Measurements from ENCODE around the gene PAFAH1B2.
A peak's percentile ranks its signal among the peaks of the same experiment; 100 is the strongest.
"Not testable (repeated sequence)": the region's sequence is repeated elsewhere in the genome, so short reads cannot be mapped to it uniquely, and the experiment has no call there.

The PAFAH1B2 gene

GRCh38 chr11:117143871-117144476 lies at the start of gene PAFAH1B2:
Gene PAFAH1B2, plus strand, starts transcription at chr11:117144287. Its CDS starts 8,161 bp downstream, at chr11:117152448.
- peak; percentile 61 for TF ChIP-seq POLR2A (IDR thresholded peaks at IDR 0.05; ENCODE audit: low read depth, low read length)
- FAIRE-seq, result no peak
- DNase-seq (ENCODE audit: insufficient read length, low spot score), result peak; percentile 87

GRCh38 chr11:117094776-117095175 lies 49.3 kb upstream of the PAFAH1B2 start:
- TF ChIP-seq POLR2A (IDR thresholded peaks at IDR 0.05; ENCODE audit: low read depth, low read length), result no peak
- FAIRE-seq, result no peak

GRCh38 chr11:117095284-117096161 lies 48.6 kb upstream of the PAFAH1B2 start:
- DNase-seq (ENCODE audit: insufficient read length, low spot score) (no peak), FAIRE-seq (no peak)
- no peak for TF ChIP-seq POLR2A (IDR thresholded peaks at IDR 0.05; ENCODE audit: low read depth, low read length)

More at GRCh38 chr11:117094776-117095175, 49.3 kb upstream of the PAFAH1B2 start:
- DNase-seq (ENCODE audit: insufficient read length, low spot score), result no peak

DNA sequence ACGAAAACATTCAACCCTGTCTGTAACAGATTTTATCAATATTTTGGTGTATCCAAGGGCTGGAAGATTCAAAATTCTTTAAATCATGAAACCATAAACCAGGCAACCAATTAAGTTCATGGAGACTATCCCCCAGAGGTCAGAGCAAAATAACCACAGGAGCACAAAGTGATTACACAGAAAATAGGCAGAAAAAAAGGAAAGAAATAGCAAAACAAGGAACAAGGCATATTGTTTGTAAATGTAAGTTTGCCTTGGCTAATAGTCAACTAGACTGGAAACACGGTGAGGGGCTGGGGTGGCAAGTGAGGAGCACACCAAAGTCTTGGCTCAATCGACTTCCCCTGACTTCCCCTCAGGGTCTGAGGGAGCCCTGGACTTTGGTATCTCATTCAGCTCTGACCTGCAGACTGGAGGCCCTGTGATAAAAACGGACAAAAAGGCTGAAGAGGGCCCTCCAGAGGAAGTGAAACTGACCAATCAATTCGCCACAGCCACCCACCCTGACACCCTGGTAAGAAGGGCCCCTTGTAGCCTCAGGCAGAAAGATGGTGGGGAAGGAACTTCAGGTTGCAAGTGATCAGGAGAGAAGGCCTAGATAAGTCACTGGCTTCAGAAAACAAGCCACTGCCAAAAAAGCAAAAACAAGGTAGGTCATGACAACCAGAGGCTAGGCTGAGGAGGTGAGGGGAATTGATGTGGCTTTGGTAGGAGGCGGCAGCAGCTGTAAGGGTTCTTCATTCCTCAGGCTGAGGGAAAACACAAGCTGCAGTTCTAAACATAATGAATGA lies 47.7 kb upstream of the PAFAH1B2 start:
- no peak for TF ChIP-seq POLR2A (IDR thresholded peaks at IDR 0.05; ENCODE audit: low read depth, low read length)
- FAIRE-seq (no peak), DNase-seq (ENCODE audit: insufficient read length, low spot score) (no peak)

GRCh38 chr11:117097014-117097388 lies 47.1 kb upstream of the PAFAH1B2 start:
- DNase-seq (ENCODE audit: insufficient read length, low spot score), result no peak
- no peak for FAIRE-seq
- TF ChIP-seq POLR2A (IDR thresholded peaks at IDR 0.05; ENCODE audit: low read depth, low read length), result no peak

DNA sequence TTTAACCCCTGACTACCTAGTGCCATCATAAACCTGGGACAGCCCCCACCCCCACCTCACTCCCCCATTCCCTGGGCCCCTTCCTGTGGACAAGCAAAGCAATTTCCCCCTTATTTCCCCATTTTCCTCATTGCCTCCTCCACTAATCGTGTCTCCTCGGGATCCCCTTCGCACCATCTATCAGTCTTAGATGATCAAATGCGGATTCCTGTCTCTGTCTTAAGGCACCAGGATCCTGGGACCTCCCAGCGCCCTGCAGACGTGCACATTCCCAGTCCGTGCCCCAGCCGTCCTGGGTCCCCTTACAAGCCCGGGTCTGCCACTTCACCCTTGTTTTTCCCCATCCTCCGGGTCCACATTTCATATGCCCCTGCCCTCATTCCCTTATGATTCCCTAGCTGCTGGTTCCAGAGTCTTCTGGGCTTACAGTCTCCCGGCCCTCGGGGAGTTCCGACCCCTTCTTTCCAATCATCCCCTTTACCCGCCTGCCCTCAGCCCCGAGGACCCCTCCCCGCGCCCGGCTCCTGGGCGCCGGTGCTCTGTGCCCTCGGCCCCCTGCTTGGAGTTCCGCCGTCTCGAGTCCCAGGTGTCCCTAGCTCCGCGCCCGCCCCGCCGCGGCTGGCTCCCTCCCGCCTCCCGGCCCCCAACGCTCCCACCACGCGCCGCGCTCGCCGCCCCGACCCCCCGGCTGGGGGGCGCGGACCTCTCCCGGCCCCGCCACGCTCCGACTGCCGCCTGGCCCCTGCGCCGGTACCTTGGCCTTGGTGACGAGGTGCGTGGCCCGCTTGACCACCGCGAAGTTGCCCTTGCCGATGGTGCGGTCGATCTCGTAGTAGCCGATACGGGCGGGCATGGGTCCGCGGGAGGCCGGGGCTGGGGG lies 46.5 kb upstream of the PAFAH1B2 start:
- no peak for TF ChIP-seq POLR2A (IDR thresholded peaks at IDR 0.05; ENCODE audit: low read depth, low read length)
- DNase-seq (ENCODE audit: insufficient read length, low spot score) (no peak), FAIRE-seq (no peak)

DNA sequence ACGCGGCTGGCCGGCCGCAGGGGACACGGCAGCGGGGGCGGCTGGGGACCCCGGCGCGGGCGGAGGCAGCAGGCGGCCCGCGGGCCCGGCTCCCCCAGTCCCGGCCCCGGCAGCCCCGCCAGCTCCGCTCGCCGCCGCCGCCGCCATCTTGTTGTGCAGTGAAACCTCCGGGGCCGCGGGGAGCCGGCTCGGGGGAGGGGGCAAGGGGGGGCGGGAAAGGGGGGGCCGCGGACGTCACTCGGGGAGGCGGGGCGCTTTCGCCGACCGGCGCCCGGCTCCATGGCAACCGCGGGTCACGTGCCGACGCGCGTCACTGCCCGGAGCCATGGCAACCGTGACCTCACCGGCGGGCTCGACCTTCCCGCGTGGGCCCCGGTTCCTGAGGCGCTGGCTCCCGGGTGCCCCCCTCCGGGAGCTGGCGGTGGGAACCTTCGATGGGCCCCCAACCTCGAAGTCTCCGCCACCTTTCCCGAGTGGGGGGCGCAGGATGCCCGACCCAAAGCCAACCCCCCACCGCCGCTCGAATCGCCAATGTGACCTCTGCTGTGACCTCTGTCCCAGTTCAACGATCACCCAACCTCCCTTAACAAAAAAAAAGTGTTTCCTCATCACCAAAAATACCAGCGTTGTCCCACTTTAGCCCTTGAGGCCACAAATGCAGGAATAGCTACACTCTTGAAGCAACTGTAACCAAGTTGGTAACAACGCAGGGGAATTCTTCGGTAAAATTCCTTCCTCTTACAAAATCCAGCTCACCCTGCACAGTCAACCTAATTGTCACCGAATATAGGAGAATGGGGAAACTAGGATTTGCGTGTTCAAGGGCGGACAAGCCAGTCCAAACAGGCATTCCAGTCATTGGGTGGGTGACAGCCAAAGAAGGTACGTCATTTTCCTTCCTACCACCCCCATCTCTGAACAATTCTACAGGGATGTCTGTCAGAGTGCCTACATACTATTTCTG lies 45.5 kb upstream of the PAFAH1B2 start, which contains the start of gene SIK3:
Gene SIK3, minus strand, starts transcription at position 160 of the 964 bp plus-strand sequence. Its CDS starts 13 bp downstream, at position 147.
- FAIRE-seq (no peak), DNase-seq (ENCODE audit: insufficient read length, low spot score) (peak; percentile 87)
- peak; percentile 52 for TF ChIP-seq POLR2A (IDR thresholded peaks at IDR 0.05; ENCODE audit: low read depth, low read length)

- no peak for TF ChIP-seq POLR2A (IDR thresholded peaks at IDR 0.05; ENCODE audit: low read depth, low read length)
- DNase-seq (ENCODE audit: insufficient read length, low spot score) (no peak), FAIRE-seq (no peak)
Measured at GRCh38 chr11:117099696-117100095, 44.4 kb upstream of the PAFAH1B2 start.

GRCh38 chr11:117100556-117100955 lies 43.5 kb upstream of the PAFAH1B2 start:
- TF ChIP-seq POLR2A (IDR thresholded peaks at IDR 0.05; ENCODE audit: low read depth, low read length), result no peak
- FAIRE-seq (no peak), DNase-seq (ENCODE audit: insufficient read length, low spot score) (no peak)

- FAIRE-seq (no peak), DNase-seq (ENCODE audit: insufficient read length, low spot score) (no peak)
- no peak for TF ChIP-seq POLR2A (IDR thresholded peaks at IDR 0.05; ENCODE audit: low read depth, low read length)
Measured at GRCh38 chr11:117107701-117108590, 36.1 kb upstream of the PAFAH1B2 start.

DNA sequence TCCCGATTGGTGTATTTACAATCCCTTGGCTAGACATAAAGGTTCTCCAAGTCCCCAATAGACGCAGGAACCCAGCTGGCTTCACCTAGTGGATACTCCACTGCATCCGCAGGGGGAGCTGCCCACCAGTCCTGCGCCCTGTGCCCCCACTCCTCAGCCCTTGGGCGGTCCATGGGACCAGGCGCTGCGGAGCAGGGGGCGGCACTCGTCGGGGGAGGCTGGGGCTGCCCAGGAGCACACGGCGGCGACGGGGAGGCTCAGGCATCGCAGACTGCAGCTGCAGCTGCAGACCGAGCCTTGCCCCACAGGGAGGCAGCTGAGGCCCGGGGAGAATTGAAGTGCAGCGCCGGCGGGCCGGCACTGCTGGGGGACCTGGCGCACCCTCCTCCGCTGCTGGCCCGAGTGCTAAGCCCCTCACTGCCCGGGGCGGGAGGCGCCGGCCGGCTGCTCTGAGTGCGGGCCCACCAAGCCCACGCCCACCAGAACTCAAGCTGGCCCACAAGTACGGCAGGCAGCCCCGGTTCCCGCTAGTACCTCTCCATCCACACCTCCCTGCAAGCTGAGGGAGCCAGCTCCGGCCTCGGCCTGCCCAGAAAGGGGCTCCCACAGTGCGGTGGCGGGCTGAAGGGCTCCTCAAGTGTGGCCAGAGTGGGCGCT lies 33.7 kb upstream of the PAFAH1B2 start:
- DNase-seq (ENCODE audit: insufficient read length, low spot score) (no peak), FAIRE-seq (no peak)
- no peak for TF ChIP-seq POLR2A (IDR thresholded peaks at IDR 0.05; ENCODE audit: low read depth, low read length)

GRCh38 chr11:117112497-117112896 lies 31.6 kb upstream of the PAFAH1B2 start:
- DNase-seq (ENCODE audit: insufficient read length, low spot score); FAIRE-seq: not testable (repeated sequence)

DNA sequence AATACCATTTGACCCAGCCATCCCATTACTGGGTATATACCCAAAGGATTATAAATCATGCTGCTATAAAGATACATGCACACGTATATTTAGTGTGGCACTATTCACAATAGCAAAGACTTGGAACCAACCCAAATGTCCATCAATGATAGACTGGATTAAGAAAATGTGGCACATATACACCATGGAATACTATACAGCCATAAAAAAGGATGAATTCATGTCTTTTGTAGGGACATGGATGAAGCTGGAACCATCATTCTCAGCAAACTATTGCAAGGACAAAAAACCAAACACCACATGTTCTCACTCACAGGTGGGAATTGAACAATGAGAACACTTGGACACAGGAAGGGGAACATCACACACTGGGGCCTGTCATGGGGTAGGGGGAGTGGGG lies 31.1 kb upstream of the PAFAH1B2 start:
- FAIRE-seq; DNase-seq (ENCODE audit: insufficient read length, low spot score): not testable (repeated sequence)
